Astrocyte of the cerebellum (primary cell): ENCODE data around the gene SNX8.

Source experiments
- DNase-seq: peaks from one replicate; pipeline ENCODE4 v3.0.0-alpha.2; 2011; ENCODE audit warnings: low read depth
- H3K4me3 ChIP-seq: 2 replicates; pipeline ENCODE4 v1.5.1; 2011; ENCODE audit warnings: mild to moderate bottlenecking, low read depth, low read length, moderate library complexity
- CTCF ChIP-seq: IDR thresholded peaks from 2 replicates; pipeline ENCODE4 v1.5.1; 2012; ENCODE audit warnings: low read length, low read depth, moderate library complexity, mild to moderate bottlenecking; ENCODE audit errors: missing control alignments
- in situ Hi-C: cut with HindIII; loops from 2 replicates; pipeline ENCODE4 v1.10.0; 2017; ENCODE audit warnings: low sequenced_read_pairs

Gene SNX8

GRCh38 chr7:2314209-2314955, at the start of gene SNX8:
Gene SNX8, minus strand, starts transcription at chr7:2314441. Its CDS starts 20 bp downstream, at chr7:2314421.
- peak; percentile 46 for DNase-seq
- TF ChIP-seq CTCF, result no peak
- peak within 1 kb of the TSS; percentile 70 for H3K4me3 ChIP-seq
- in situ Hi-C loops, result no loop called here

- TF ChIP-seq CTCF, result no peak
- no peak for DNase-seq
- H3K4me3 ChIP-seq, result no peak overlapping the region
- in situ Hi-C loops, result loop anchor here (5.0 to 25.0 kb wide), 2 partner anchors 75 to 525 kb away; no protein-coding TSS in a partner anchor
Observed at GRCh38 chr7:2362385-2363088, 48.3 kb upstream of the SNX8 start.

- in situ Hi-C loops, result loop anchor here (5.0 to 25.0 kb wide), 2 partner anchors 77 to 523 kb away; no protein-coding TSS in a partner anchor
- H3K4me3 ChIP-seq, result no peak overlapping the region
- TF ChIP-seq CTCF, result no peak
- DNase-seq, result no peak
Observed at GRCh38 chr7:2360796-2361195, 46.6 kb upstream of the SNX8 start.

- no peak for DNase-seq
- no peak for TF ChIP-seq CTCF
- in situ Hi-C loops, result loop anchor here (5.0 to 25.0 kb wide), 2 partner anchors 78 to 522 kb away; no protein-coding TSS in a partner anchor
- no peak overlapping the region for H3K4me3 ChIP-seq
Observed at GRCh38 chr7:2359610-2360009, 45.4 kb upstream of the SNX8 start.

- in situ Hi-C loops, result loop anchor here (25.0 kb wide), 1 partner anchor 522 kb away; no protein-coding TSS in a partner anchor
- no peak for TF ChIP-seq CTCF
- no peak overlapping the region for H3K4me3 ChIP-seq
- no peak for DNase-seq
Observed at GRCh38 chr7:2358968-2359527, 44.8 kb upstream of the SNX8 start.

GRCh38 chr7:2357571-2357970, 43.3 kb upstream of the SNX8 start:
- no peak overlapping the region for H3K4me3 ChIP-seq
- no peak for TF ChIP-seq CTCF
- no peak for DNase-seq
- in situ Hi-C loops, result loop anchor here (25.0 kb wide), 1 partner anchor 520 kb away; no protein-coding TSS in a partner anchor
